Transverse colon (tissue), 4 donors: ENCODE measurements around the gene HOXA4. TPM values are rescaled to one million over a fixed set of nuclear protein-coding genes. Genes with fewer than 3 reads are reported as not detected.

Source experiments
- DNase-seq: peaks from one replicate; pipeline ENCODE4 v3.0.0-alpha.2; 2019
- H3K27ac ChIP-seq, 4 donors: fragments of 200-600 bp; sonication (generic); 2 replicates each; pipeline ENCODE4 v1.5.1; 2016 to 2018; ENCODE audit warnings: inconsistent platforms in 4 of 4
- H3K27me3 ChIP-seq: fragments of 200-600 bp; sonication (generic); 2 replicates; pipeline ENCODE4 v1.5.1; 2017; ENCODE audit warnings: inconsistent platforms
- H3K36me3 ChIP-seq, 4 donors: fragments of 200-600 bp; sonication (generic); 2 replicates each; pipeline ENCODE4 v1.5.1; 2017 to 2019; ENCODE audit warnings: inconsistent platforms in 4 of 4
- H3K4me1 ChIP-seq, 4 donors: fragments of 200-600 bp; sonication (generic); 2 replicates each; pipeline ENCODE4 v1.5.1; 2017 to 2020; ENCODE audit warnings: inconsistent platforms in 4 of 4
- H3K4me3 ChIP-seq, 4 donors: fragments of 200-600 bp; sonication (generic); 1 replicate in 1 of 4; 2 replicates in 3 of 4; pipeline versions ENCODE4 v1.5.1 to v1.6.1; 2017 to 2019; ENCODE audit warnings: inconsistent platforms in 4 of 4
- H3K9me3 ChIP-seq, 2 donors: fragments of 200-600 bp; sonication (generic); 2 replicates each; pipeline ENCODE4 v1.5.1; 2017 to 2019; ENCODE audit warnings: inconsistent platforms in 2 of 2
- EP300 ChIP-seq: sonication (generic); formaldehyde crosslinking; IDR thresholded peaks from one replicate; pipeline ENCODE4 v1.6.1; 2017; ENCODE audit warnings: antibody characterized with exemption, low read depth
- POLR2A ChIP-seq: fragments of 450-650 bp; IDR thresholded peaks from one replicate; pipeline ENCODE4 v1.6.1; 2016; ENCODE audit warnings: antibody characterized with exemption, mild to moderate bottlenecking, moderate library complexity
- POLR2AphosphoS5 ChIP-seq, 3 donors: sonication (generic); formaldehyde crosslinking; IDR thresholded peaks; one replicate each; pipeline ENCODE4 v1.6.1; 2016; ENCODE audit warnings: antibody characterized with exemption in 3 of 3
- WGBS, 2 donors: methylation state at CpG; one replicate each; pipeline ENCODE4 v1.1.5; 2018; ENCODE audit warnings: low coverage in 1 of 2; 5-methylcytosine and 5-hydroxymethylcytosine counted together
- in situ Hi-C, 4 donors: fragments of 200-750 bp; cut with MboI; loops; one replicate each; pipeline versions ENCODE4 v1.15.0 to v1.15.1; 2017; ENCODE audit warnings: low sequenced_read_pairs in 3 of 4, low pct_ligation_motif_present in 1 of 4, low pct_unique_long_range_greater_than_20kb in 1 of 4
- intact Hi-C: fragments of 100-400 bp; cut with DNase I; formaldehyde crosslinking; loops from one replicate; pipeline ENCODE4 v1.15.1; 2023; ENCODE audit warnings: low total_unique reads
- total RNA-seq, 4 donors: library from RNA; depleted of rRNA; stranded (reverse); fragments of >200 nt; gene quantifications; one replicate each; pipeline ENCODE4 v1.1.0, GENCODE V29; 2016
- TF ChIP-seq, protein P1 (sequence below), 5 experiments: fragments of 200-600 bp in 3 of 5; fragments of 450-650 bp in 2 of 5; sonication (generic) in 3 of 5; IDR thresholded peaks; 1 replicate in 2 of 5; 2 replicates in 3 of 5; pipeline ENCODE4 v1.5.1; 2016 to 2017; ENCODE audit warnings: antibody characterized with exemption in 5 of 5, inconsistent platforms in 3 of 5, mild to moderate bottlenecking in 2 of 5, moderate library complexity in 1 of 5

Gene HOXA4
- total RNA-seq, 4 donors from 2014 or later: 3.5 to 42.4 (median 10.6) TPM

DNA sequence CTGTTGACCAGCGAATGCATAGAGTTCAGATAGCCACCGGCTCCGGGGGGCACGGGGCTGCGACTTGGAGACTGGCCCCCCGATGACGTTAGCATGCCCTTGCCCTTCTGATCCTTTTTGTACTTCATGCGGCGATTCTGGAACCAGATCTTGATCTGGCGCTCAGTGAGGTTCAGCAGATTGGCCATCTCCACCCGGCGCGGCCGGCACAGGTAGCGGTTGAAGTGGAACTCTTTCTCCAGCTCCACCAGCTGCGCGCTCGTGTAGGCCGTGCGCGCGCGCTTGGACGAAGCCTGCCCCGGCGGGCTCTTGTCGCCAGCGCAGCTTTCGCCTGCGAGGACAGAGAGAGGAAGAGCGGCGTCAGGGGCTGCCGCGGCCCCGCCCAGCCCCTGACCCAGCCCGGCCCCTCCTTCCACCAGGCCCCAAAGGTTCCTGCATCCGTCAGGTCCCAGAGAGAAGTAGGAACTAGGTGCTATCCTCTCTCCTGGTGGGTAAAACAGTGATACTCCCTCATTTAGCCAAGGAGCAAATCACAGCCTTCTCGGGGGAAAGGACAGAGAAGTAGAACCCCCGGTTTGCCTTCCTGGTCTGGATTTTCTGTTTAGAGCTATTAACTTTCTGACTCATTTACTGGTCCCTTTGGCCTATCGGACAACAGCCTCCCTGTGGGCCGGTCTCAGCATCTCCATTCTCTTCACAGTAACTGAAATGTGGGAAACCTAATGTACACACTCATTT is 22.0 kb downstream of the HOXA4 start:
- DNase-seq: peak; percentile 63
- Histone ChIP-seq H3K9me3 (no peaks in the 10 kb centered on the region), H3K4me1 (peaks cover 10 to 94% (median 54%) of the 10 kb centered on the region in 4 donors), H3K27ac (peak overlapping the region; percentile 90 to 96 (median 92)), H3K36me3 (no peaks in the 10 kb centered on the region), H3K4me3 (peak overlapping the region in 3 of 4 donors; percentile 2 to 36 (median 27)), H3K27me3 (no peaks in the 10 kb centered on the region)
- 35 to 45% methylated on average over 2 to 41 of the region's 41 CpGs for WGBS, 2 donors
- TF ChIP-seq POLR2AphosphoS5 (IDR thresholded peaks at IDR 0.05) (peak; percentile 69 to 77 (median 76)), EP300 (no peak), POLR2A (peak; percentile 67)
- TF ChIP-seq, protein P1, sequence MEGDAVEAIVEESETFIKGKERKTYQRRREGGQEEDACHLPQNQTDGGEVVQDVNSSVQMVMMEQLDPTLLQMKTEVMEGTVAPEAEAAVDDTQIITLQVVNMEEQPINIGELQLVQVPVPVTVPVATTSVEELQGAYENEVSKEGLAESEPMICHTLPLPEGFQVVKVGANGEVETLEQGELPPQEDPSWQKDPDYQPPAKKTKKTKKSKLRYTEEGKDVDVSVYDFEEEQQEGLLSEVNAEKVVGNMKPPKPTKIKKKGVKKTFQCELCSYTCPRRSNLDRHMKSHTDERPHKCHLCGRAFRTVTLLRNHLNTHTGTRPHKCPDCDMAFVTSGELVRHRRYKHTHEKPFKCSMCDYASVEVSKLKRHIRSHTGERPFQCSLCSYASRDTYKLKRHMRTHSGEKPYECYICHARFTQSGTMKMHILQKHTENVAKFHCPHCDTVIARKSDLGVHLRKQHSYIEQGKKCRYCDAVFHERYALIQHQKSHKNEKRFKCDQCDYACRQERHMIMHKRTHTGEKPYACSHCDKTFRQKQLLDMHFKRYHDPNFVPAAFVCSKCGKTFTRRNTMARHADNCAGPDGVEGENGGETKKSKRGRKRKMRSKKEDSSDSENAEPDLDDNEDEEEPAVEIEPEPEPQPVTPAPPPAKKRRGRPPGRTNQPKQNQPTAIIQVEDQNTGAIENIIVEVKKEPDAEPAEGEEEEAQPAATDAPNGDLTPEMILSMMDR (IDR thresholded peaks at IDR 0.05): peak in 2 of 5 experiments; percentile 23 to 26
- in situ Hi-C loops (no loop called here), intact Hi-C loops (loop anchor here (5.0 kb wide), 1 partner anchor 39 kb away; the partner anchor contains the start of gene HOXA6)

DNA sequence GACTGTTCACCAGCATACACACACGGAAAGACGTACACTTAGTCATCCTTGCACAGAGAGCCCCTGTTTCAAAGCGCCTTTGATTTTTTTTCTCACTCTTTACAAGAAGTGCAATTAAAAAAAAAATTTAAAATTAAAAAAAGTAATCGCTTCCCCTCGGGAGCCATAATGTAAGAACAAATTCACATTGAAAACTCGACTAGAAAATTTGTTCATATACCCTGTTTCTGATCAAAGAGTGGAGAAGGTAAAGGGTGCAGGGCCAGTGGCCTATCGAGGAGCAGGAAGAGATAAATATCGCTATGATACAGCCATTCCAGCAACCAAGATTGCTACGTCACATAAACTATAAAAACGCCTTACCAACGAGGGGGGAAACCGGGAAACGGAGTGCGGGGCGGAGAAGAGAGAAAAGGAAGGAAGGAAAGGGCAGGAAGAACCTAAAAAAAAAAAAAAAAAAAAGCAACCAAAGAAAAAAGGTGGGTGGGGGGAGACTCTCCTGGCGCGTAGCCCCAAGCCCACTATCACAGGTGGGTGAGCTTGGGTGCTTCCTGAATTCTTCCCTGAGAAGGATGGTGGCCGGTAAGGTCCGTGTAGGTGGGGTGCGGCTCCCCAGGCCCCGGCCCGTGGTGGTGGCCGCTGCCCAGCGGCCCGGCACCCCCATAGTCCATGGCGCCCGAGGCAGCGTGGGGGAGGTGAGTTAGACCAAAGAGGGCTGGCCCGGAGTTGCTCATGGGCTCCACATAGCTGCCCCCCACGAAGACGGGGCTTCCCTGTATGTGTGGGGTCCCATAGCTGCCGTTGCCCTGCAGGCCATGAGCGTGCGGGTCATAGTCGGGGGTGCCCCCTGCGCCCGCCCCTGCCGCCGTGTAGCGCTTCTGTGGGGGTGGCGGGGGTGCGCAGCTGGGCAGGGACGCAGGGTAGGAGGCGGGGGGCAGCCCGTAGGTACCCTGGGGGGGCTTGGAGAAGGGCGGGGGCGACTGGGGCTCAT is 22.9 kb downstream of the HOXA4 start:
- in situ Hi-C loops (no loop called here), intact Hi-C loops (loop anchor here (5.0 kb wide), 1 partner anchor 40 kb away; the partner anchor contains the start of gene HOXA6)
- Histone ChIP-seq H3K9me3 (no peaks in the 10 kb centered on the region), H3K27me3 (no peaks in the 10 kb centered on the region), H3K27ac (peak overlapping the region; percentile 90 to 96 (median 92)), H3K4me3 (peak overlapping the region in 3 of 4 donors; percentile 2 to 36 (median 27)), H3K36me3 (no peaks in the 10 kb centered on the region), H3K4me1 (peaks cover 9 to 95% (median 47%) of the 10 kb centered on the region in 4 donors)
- DNase-seq: peak; percentile 41
- 38 to 39% methylated on average over 7 to 36 of the region's 47 CpGs for WGBS, 2 donors
- TF ChIP-seq, protein P1 (IDR thresholded peaks at IDR 0.05): no peak
- TF ChIP-seq POLR2A: peak; percentile 31
- peak in 1 of 3 donors; percentile 22 for TF ChIP-seq POLR2AphosphoS5 (IDR thresholded peaks at IDR 0.05)
- TF ChIP-seq EP300: no peak

DNA sequence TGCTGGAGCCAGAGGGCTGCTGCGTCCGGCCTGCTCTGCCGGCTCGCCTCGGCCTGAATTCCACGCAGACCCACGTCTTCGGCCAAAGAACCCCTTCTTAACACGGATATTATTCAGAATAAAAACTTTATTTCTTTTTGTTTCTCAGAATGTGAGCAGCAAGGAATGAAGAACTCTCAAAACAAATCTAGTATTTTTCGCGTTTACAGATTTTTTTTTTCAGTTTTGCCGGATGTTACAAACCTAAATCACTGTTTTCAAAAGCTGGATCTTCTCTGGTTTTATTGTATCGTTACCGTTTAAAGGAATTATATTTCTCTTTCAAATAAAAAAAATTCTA is 23.7 kb downstream of the HOXA4 start:
- Histone ChIP-seq H3K27me3 (no peaks in the 10 kb centered on the region), H3K4me1 (peaks cover 3 to 91% (median 42%) of the 10 kb centered on the region in 4 donors), H3K27ac (peak overlapping the region; percentile 90 to 96 (median 92)), H3K36me3 (no peaks in the 10 kb centered on the region), H3K4me3 (peak overlapping the region in 3 of 4 donors; percentile 21 to 36 (median 25)), H3K9me3 (no peaks in the 10 kb centered on the region)
- DNase-seq: no peak
- WGBS, 2 donors: 27 to 42% methylated on average over 14 of the region's 14 CpGs
- in situ Hi-C loops (no loop called here), intact Hi-C loops (loop anchor here (5.0 kb wide), 1 partner anchor 40 kb away; the partner anchor contains the start of gene HOXA6)
- TF ChIP-seq EP300 (no peak), POLR2AphosphoS5 (IDR thresholded peaks at IDR 0.05) (no peak), POLR2A (no peak)
- TF ChIP-seq, protein P1 (IDR thresholded peaks at IDR 0.05): no peak
